Activated CD8-positive, alpha-beta T cell treated with anti-CD3 and anti-CD28 coated beads for 36 hours (primary cell): ENCODE results near the gene ZFYVE28. TPM values are rescaled to one million over a fixed set of nuclear protein-coding genes. Genes with fewer than 3 reads are reported as not detected.

ENCODE experiments used
- ATAC-seq: fragments of 200-7000 bp; cut with Tn5 transposase; one replicate; pipeline ENCODE4 v1.10.0; 2021; ENCODE audit warnings: mild to moderate bottlenecking, moderate library complexity
- CTCF ChIA-PET: fragments of 350-600 bp; sonication (Branson Sonifier 250); formaldehyde crosslinking; loops from one replicate; lab custom pipeline; 2021; ENCODE audit warnings: antibody characterized with exemption; lab: Charles Lee
- POLR2A ChIA-PET: fragments of 350-600 bp; sonication (Branson Sonifier 250); formaldehyde crosslinking; loops from one replicate; lab custom pipeline; 2021; ENCODE audit warnings: antibody characterized with exemption; lab: Charles Lee
- DNase-seq: peaks from one replicate; pipeline ENCODE4 v3.0.0-alpha.2; 2020
- H3K27ac Mint-ChIP-seq: one replicate; pipeline ENCODE4 v1.8.0; 2021; ENCODE audit warnings: mild to moderate bottlenecking, mixed read lengths
- H3K27me3 Mint-ChIP-seq: one replicate; pipeline ENCODE4 v1.8.0; 2021; ENCODE audit warnings: mixed read lengths
- H3K36me3 Mint-ChIP-seq: one replicate; pipeline ENCODE4 v1.8.0; 2021; ENCODE audit warnings: low read depth, mixed read lengths
- H3K4me1 Mint-ChIP-seq: one replicate; pipeline ENCODE4 v1.8.0; 2021; ENCODE audit warnings: low read depth, mixed read lengths
- H3K4me3 Mint-ChIP-seq: one replicate; pipeline ENCODE4 v1.8.0; 2021; ENCODE audit warnings: mild to moderate bottlenecking, moderate library complexity, mixed read lengths
- H3K9me3 Mint-ChIP-seq: one replicate; pipeline ENCODE4 v1.8.0; 2021; ENCODE audit warnings: mixed read lengths
- intact Hi-C: fragments of 100-400 bp; cut with micrococcal nuclease; formaldehyde crosslinking; loops from one replicate; pipeline ENCODE4 v1.10.0; 2022
- total RNA-seq, 2 experiments: library from RNA; stranded (reverse); gene quantifications; one replicate each; pipeline ENCODE4 v1.2.3, GENCODE V29; 2021
- TF ChIP-seq, protein P1 (sequence below): fragments of 200-600 bp; IDR thresholded peaks from one replicate; pipeline ENCODE4 v1.8.0; 2022; ENCODE audit warnings: antibody characterized with exemption, mild to moderate bottlenecking

The ZFYVE28 gene
- total RNA-seq, 2 experiments from 2014 or later = 4.9 to 7.0 TPM

DNA sequence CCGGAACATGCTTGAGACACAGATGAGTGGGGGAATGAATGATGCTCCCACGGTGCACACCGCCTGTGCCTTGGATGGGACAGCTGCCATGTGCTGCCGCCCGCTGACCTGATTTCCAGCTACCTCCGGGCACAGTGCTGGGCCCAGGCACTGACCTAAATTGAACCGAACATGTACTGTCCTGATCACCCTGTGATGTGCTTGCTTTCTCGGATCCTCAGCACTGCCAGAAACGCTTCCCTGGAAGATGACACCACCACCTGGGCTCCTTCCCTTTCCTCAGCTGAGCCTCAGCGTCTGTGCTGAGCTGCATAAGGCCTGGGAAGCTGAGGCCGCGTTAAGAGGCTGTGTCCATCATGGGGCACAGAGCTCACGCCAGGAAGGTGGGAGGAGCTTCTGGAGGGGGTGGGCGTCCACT, 117.2 kb downstream of the ZFYVE28 start:
- H3K4me1 Mint-ChIP-seq = peaks cover 20% of the 10 kb centered on the region
- no peak for ATAC-seq
- TF ChIP-seq, protein P1, sequence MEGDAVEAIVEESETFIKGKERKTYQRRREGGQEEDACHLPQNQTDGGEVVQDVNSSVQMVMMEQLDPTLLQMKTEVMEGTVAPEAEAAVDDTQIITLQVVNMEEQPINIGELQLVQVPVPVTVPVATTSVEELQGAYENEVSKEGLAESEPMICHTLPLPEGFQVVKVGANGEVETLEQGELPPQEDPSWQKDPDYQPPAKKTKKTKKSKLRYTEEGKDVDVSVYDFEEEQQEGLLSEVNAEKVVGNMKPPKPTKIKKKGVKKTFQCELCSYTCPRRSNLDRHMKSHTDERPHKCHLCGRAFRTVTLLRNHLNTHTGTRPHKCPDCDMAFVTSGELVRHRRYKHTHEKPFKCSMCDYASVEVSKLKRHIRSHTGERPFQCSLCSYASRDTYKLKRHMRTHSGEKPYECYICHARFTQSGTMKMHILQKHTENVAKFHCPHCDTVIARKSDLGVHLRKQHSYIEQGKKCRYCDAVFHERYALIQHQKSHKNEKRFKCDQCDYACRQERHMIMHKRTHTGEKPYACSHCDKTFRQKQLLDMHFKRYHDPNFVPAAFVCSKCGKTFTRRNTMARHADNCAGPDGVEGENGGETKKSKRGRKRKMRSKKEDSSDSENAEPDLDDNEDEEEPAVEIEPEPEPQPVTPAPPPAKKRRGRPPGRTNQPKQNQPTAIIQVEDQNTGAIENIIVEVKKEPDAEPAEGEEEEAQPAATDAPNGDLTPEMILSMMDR = no peak
- ChIA-PET POLR2A (interaction anchor here (0.8 to 1.2 kb wide), 2 partner anchors 11 to 60 kb away, joined by 3 to 4 read pairs; no protein-coding TSS in a partner anchor), CTCF (no interaction called here)
- H3K9me3 Mint-ChIP-seq = no peaks in the 10 kb centered on the region
- H3K4me3 Mint-ChIP-seq = no peak overlapping the region
- no peak for DNase-seq
- no peaks in the 10 kb centered on the region for H3K36me3 Mint-ChIP-seq
- H3K27ac Mint-ChIP-seq = no peak overlapping the region
- H3K27me3 Mint-ChIP-seq = no peaks in the 10 kb centered on the region
- intact Hi-C loops = no loop called here

DNA sequence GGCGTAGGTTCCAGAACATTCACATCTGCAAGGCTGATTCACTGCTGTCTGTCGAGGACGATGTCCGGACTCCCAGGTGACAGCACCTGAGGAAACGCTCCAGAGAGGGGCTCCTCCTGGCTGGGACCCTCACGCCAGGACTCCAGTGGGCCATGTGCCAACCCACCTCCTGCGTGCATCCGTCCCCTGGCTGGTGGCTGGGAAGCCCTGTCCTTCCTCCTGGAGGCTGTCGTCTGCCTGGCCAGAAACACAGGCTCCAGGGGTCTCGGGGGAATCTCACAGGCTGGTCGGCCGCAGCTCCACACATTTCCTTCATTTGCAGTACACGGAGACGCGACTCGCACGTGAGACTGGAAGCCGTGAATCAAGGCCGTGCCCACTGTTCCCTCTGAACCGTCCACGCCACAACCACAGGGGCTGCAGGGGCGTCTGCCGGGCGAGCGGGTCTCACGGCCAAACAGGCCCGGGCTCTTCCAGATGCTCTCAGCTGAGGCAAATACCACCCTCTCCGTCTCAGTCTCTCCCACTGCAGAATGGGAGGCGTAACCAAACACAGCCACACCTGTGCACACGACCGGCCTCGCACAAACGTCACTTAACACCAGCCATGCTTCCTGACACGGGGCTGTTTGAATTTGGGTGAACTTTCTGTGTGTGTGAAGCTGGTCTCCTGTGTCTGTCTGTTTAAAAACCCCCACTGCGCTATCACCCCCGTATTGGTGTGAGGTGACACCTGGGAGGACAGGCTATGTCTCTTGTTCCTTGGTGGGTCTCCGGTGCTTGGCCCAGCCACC, 117.8 kb downstream of the ZFYVE28 start:
- POLR2A ChIA-PET = interaction anchor here (1.2 kb wide), 1 partner anchor 10 kb away, joined by 4 read pairs; no protein-coding TSS in a partner anchor
- ATAC-seq = no peak

DNA sequence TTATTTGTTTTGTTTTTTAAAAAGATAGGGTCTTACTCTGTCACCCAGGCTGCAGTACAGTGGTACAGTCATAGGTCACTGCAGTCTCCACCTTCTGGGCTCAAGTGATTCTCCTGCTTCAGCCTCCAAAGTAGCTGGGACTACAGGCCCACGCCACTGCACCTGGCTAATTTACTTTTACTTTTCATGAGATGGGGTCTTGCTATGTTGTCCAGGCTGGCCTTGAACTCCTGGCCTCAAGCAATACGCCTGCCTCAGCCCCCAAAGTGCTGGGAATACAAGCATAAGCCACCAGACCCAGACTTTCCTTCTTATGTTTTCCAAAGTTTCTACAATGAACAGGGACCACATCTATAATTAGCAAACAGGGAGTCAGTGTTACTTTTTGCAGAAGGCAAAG, 118.7 kb downstream of the ZFYVE28 start:
- Mint-ChIP-seq H3K36me3 (no peaks in the 10 kb centered on the region), H3K4me1 (peaks cover 30% of the 10 kb centered on the region), H3K9me3 (no peaks in the 10 kb centered on the region), H3K27ac (no peak overlapping the region), H3K27me3 (no peaks in the 10 kb centered on the region), H3K4me3 (no peak overlapping the region)
- no peak for DNase-seq
- intact Hi-C loops = no loop called here
- CTCF ChIA-PET = no interaction called here
- no peak for ATAC-seq
- TF ChIP-seq, protein P1 = no peak
- POLR2A ChIA-PET = no interaction called here

More for the DNA sequence above, 117.8 kb downstream of the ZFYVE28 start:
- CTCF ChIA-PET = no interaction called here
- Mint-ChIP-seq H3K4me1 (peaks cover 26% of the 10 kb centered on the region), H3K4me3 (no peak overlapping the region), H3K27me3 (no peaks in the 10 kb centered on the region), H3K9me3 (no peaks in the 10 kb centered on the region), H3K27ac (no peak overlapping the region), H3K36me3 (no peaks in the 10 kb centered on the region)
- TF ChIP-seq, protein P1 = no peak
- intact Hi-C loops = no loop called here
- DNase-seq = no peak

DNA sequence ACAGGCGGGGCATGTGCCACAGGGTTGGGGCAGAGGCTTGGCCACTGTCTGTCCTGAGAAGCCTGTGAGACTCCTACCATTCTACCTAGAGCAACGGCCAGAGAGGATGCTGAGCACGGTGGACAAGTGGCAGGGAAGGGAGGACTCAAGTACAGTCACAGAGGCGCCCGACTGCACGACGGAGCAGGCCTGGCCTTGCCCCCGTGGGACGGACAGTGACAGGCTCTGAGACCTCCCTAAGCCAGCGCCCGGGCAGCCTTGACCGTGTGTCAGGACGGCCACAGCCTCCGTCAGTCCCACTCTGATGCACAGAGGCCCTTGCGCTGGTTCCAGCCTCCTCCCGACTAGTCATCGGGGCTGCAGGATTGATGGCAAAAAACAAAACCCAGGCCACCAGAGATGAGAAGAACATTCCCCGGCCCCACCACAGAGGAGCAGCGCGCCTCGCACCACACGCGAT, 119.9 kb downstream of the ZFYVE28 start:
- POLR2A ChIA-PET = interaction anchor here (0.6 to 1.1 kb wide), 2 partner anchors 13 to 17 kb away, joined by 3 to 4 read pairs; no protein-coding TSS in a partner anchor
- CTCF ChIA-PET = no interaction called here
- Mint-ChIP-seq H3K4me1 (peaks cover 36% of the 10 kb centered on the region), H3K4me3 (no peak overlapping the region), H3K27ac (no peak overlapping the region), H3K36me3 (no peaks in the 10 kb centered on the region), H3K27me3 (no peaks in the 10 kb centered on the region), H3K9me3 (peaks cover 4% of the 10 kb centered on the region)
- ATAC-seq (no peak), DNase-seq (no peak)
- TF ChIP-seq, protein P1 = no peak
- intact Hi-C loops = no loop called here
